ENCODE results near the gene ADGRB2.

DNA sequence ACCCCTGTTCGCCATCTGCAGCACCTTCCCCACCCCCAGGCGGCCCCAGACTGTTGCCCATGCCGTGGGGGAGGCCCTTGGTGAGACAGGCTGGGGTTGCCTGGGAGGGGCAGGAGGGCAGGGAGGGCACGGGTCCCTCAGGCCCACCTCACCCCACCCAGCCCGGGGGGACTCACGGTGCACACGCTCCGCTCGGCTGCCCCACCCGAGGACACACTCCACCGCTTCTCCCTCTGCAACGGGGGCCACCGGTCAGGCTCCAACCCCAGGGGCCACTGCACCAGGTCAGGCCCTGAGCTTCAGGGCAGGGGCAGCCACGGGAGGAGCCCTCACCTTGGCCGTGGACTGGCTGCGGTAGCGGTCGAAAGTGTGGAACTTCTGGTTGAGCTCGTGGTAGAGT is 36.3 kb downstream of the ADGRB2 start:
- TF ChIP-seq ZNF274 (IDR thresholded peaks at IDR 0.05; ENCODE audit: low read depth, low read length) (no peak), YY1 (IDR thresholded peaks at IDR 0.05; ENCODE audit: insufficient read depth, insufficient read length) (no peak), SUZ12 (IDR thresholded peaks at IDR 0.05; ENCODE audit: extremely low read depth, insufficient read depth, insufficient read length) (no peak)
